IMR-90 (cell line): ENCODE data around the gene BCLAF1. TPM values are rescaled to one million over a fixed set of nuclear protein-coding genes. Genes with fewer than 3 reads are reported as not detected.

ENCODE experiments used
- ATAC-seq: fragments of 200-7000 bp; cut with Tn5 transposase; 2 replicates; pipeline ENCODE4 v1.9.1; 2020; ENCODE audit warnings: low read depth, mild to moderate bottlenecking, moderate library complexity
- BruUV-seq: library from RNA; stranded (reverse); fragments of 400-500 nt; replicated peaks from 2 replicates; lab custom pipeline; 2021; lab: Mats Ljungman, UMichigan
- CTCF ChIA-PET: fragments of 300-600 bp; formaldehyde crosslinking; extraction: SDS; loops from one replicate; lab custom pipeline; 2021; ENCODE audit warnings: antibody characterized with exemption; lab: Yijun Ruan, JAX
- POLR2A ChIA-PET: fragments of 300-600 bp; sonication (Branson Sonifier 250); formaldehyde crosslinking; loops from one replicate; lab custom pipeline; 2022; ENCODE audit warnings: antibody characterized with exemption; ENCODE audit not compliant: unreplicated experiment; lab: Charles Lee
- DNase-seq: peaks from one replicate; pipeline ENCODE4 v3.0.0; 2013
- H2AFZ ChIP-seq: replicated peaks from 2 replicates; pipeline ENCODE3; 2013; ENCODE audit warnings: low read length, mild to moderate bottlenecking; ENCODE audit not compliant: poor library complexity
- H2AK5ac ChIP-seq: 2 replicates; pipeline ENCODE4 v1.6.1; 2013; ENCODE audit warnings: low read depth, low read length, inconsistent platforms
- H2AK9ac ChIP-seq: replicated peaks from 2 replicates; pipeline ENCODE3; 2013; ENCODE audit warnings: mild to moderate bottlenecking, low read depth, low read length, moderate library complexity; ENCODE audit not compliant: poor library complexity
- H2BK120ac ChIP-seq: 2 replicates; pipeline ENCODE4 v1.6.1; 2013; ENCODE audit warnings: low read depth, low read length, inconsistent platforms
- H2BK15ac ChIP-seq: 3 replicates; pipeline ENCODE4 v1.6.1; 2013; ENCODE audit warnings: low read depth, low read length, inconsistent platforms
- H2BK20ac ChIP-seq: 2 replicates; pipeline ENCODE4 v1.6.1; 2013; ENCODE audit warnings: low read depth, mild to moderate bottlenecking, inconsistent platforms, low read length, moderate library complexity
- H2BK5ac ChIP-seq: 2 replicates; pipeline ENCODE4 v1.6.1; 2013; ENCODE audit warnings: mild to moderate bottlenecking, low read depth, low read length, inconsistent platforms; ENCODE audit not compliant: poor library complexity, severe bottlenecking
- H3K14ac ChIP-seq: replicated peaks from 2 replicates; pipeline ENCODE4 v1.6.1; 2013; ENCODE audit warnings: low read depth, low read length, inconsistent platforms
- H3K18ac ChIP-seq: 2 replicates; pipeline ENCODE4 v1.6.1; 2013; ENCODE audit warnings: low read depth, low read length, control low read depth
- H3K23ac ChIP-seq: 2 replicates; pipeline ENCODE4 v1.6.1; 2013; ENCODE audit warnings: low read depth, low read length, inconsistent platforms
- H3K27ac ChIP-seq: 2 replicates; pipeline ENCODE4 v1.5.1; 2013; ENCODE audit warnings: mild to moderate bottlenecking, control low read depth, low read length; ENCODE audit not compliant: insufficient read depth
- H3K27me3 ChIP-seq: 2 replicates; pipeline ENCODE4 v1.6.1; 2013; ENCODE audit warnings: low read length; ENCODE audit not compliant: control insufficient read depth, insufficient read depth
- H3K36me3 ChIP-seq: 2 replicates; pipeline ENCODE4 v1.6.1; 2013; ENCODE audit warnings: low read length, mixed read lengths; ENCODE audit not compliant: control insufficient read depth, insufficient read depth
- H3K4ac ChIP-seq: 2 replicates; pipeline ENCODE4 v1.6.1; 2013; ENCODE audit warnings: low read depth, low read length, inconsistent platforms
- H3K4me1 ChIP-seq: 2 replicates; pipeline ENCODE4 v1.6.1; 2013; ENCODE audit warnings: low read length, mixed read lengths; ENCODE audit not compliant: control insufficient read depth, insufficient read depth
- H3K4me2 ChIP-seq: 2 replicates; pipeline ENCODE4 v1.6.1; 2013; ENCODE audit warnings: low read depth, mild to moderate bottlenecking, control low read depth, low read length, moderate library complexity
- H3K4me3 ChIP-seq: 2 replicates; pipeline ENCODE4 v1.5.1; 2013; ENCODE audit warnings: low read depth, mild to moderate bottlenecking, control low read depth, low read length, moderate library complexity; ENCODE audit not compliant: insufficient read depth
- H3K56ac ChIP-seq: 2 replicates; pipeline ENCODE4 v1.6.1; 2013; ENCODE audit warnings: low read length, inconsistent platforms; ENCODE audit not compliant: insufficient read depth; ENCODE audit errors: extremely low read depth
- H3K79me1 ChIP-seq, 2 experiments: 2 replicates each; pipeline ENCODE4 v1.6.1; 2013; ENCODE audit warnings: low read length in 2 of 2, inconsistent platforms in 1 of 2, low read depth in 1 of 2
- H3K9ac ChIP-seq: 2 replicates; pipeline ENCODE4 v1.6.1; 2013; ENCODE audit warnings: low read depth, low read length, control low read depth
- H3K9me1 ChIP-seq: 2 replicates; pipeline ENCODE4 v1.6.1; 2013; ENCODE audit warnings: low read length, inconsistent platforms; ENCODE audit not compliant: insufficient read depth
- H3K9me3 ChIP-seq: 2 replicates; pipeline ENCODE4 v1.6.1; 2013; ENCODE audit warnings: low read length; ENCODE audit not compliant: control insufficient read depth, insufficient read depth
- H4K20me1 ChIP-seq: 2 replicates; pipeline ENCODE4 v1.6.1; 2013; ENCODE audit warnings: low read length, inconsistent platforms; ENCODE audit not compliant: insufficient read depth
- H4K5ac ChIP-seq: 2 replicates; pipeline ENCODE4 v1.6.1; 2013; ENCODE audit warnings: mild to moderate bottlenecking, low read depth, low read length, control low read depth
- H4K8ac ChIP-seq, 2 experiments: 2 replicates each; pipeline ENCODE4 v1.6.1; 2013; ENCODE audit warnings: low read depth in 2 of 2, low read length in 2 of 2, control low read depth in 1 of 2, inconsistent platforms in 1 of 2
- H4K91ac ChIP-seq: 2 replicates; pipeline ENCODE4 v1.6.1; 2013; ENCODE audit warnings: low read depth, low read length, inconsistent platforms; ENCODE audit not compliant: insufficient read depth
- BHLHE40 ChIP-seq: fragments of 150-350 bp; IDR thresholded peaks from 2 replicates; pipeline ENCODE4 v1.6.1; 2016; ENCODE audit warnings: mild to moderate bottlenecking, low read depth, low read length
- CEBPB ChIP-seq: IDR thresholded peaks from 2 replicates; pipeline ENCODE4 v1.6.1; 2012; ENCODE audit warnings: low read depth, low read length, improper control_type of control experiment
- CHD1 ChIP-seq: IDR thresholded peaks from 2 replicates; pipeline ENCODE4 v1.6.1; 2012; ENCODE audit warnings: low read depth, low read length, improper control_type of control experiment
- FOS ChIP-seq: fragments of 150-350 bp; IDR thresholded peaks from 2 replicates; pipeline ENCODE4 v1.6.1; 2016; ENCODE audit warnings: low read depth, low read length
- MAFK ChIP-seq: IDR thresholded peaks from 2 replicates; pipeline ENCODE4 v1.6.1; 2012; ENCODE audit warnings: low read depth, low read length, improper control_type of control experiment
- MAZ ChIP-seq: IDR thresholded peaks from 2 replicates; pipeline ENCODE4 v1.6.1; 2012; ENCODE audit warnings: low read depth, mild to moderate bottlenecking, low read length, improper control_type of control experiment, moderate library complexity, borderline replicate concordance
- MXI1 ChIP-seq: IDR thresholded peaks from 2 replicates; pipeline ENCODE4 v1.6.1; 2012; ENCODE audit warnings: low read depth, mild to moderate bottlenecking, low read length, moderate library complexity, borderline replicate concordance
- NFE2L2 ChIP-seq: fragments of 150-350 bp; IDR thresholded peaks from 2 replicates; pipeline ENCODE4 v1.6.1; 2016; ENCODE audit warnings: low read depth, mild to moderate bottlenecking, low read length
- POLR2A ChIP-seq: IDR thresholded peaks from 2 replicates; pipeline ENCODE4 v1.6.1; 2012; ENCODE audit warnings: mild to moderate bottlenecking, low read depth, low read length
- RAD21 ChIP-seq: IDR thresholded peaks from 2 replicates; pipeline ENCODE4 v1.6.1; 2012; ENCODE audit warnings: low read length, improper control_type of control experiment
- RCOR1 ChIP-seq: IDR thresholded peaks from 2 replicates; pipeline ENCODE4 v1.6.1; 2012; ENCODE audit warnings: mild to moderate bottlenecking, low read length, improper control_type of control experiment; ENCODE audit not compliant: insufficient replicate concordance
- RFX5 ChIP-seq: IDR thresholded peaks from 2 replicates; pipeline ENCODE4 v1.8.0; 2012; ENCODE audit warnings: low read depth, mild to moderate bottlenecking, low read length, moderate library complexity
- SMC3 ChIP-seq: fragments of 150-350 bp; IDR thresholded peaks from 2 replicates; pipeline ENCODE4 v1.6.1; 2016; ENCODE audit warnings: low read depth, mild to moderate bottlenecking, antibody characterized with exemption, low read length, moderate library complexity
- WGBS, 2 experiments: methylation state at CpG; one replicate each; pipeline versions ENCODE4 v1.1.5 to v1.1.7; 2013; ENCODE audit warnings: missing lambda C conversion rate in 2 of 2; ENCODE audit not compliant: insufficient read length in 1 of 2; ENCODE audit errors: extremely low coverage in 2 of 2; 5-methylcytosine and 5-hydroxymethylcytosine counted together
- dilution Hi-C: fragments of 300-500 bp; cut with HindIII; formaldehyde crosslinking; loops from one replicate; pipeline ENCODE4 v1.14.3; 2018; ENCODE audit warnings: low sequenced_read_pairs; ENCODE audit not compliant: unreplicated experiment
- in situ Hi-C: fragments of 300-500 bp; cut with MboI; formaldehyde crosslinking; loops from 3 replicates; pipeline ENCODE4 v1.14.3; 2019; ENCODE audit warnings: low sequenced_read_pairs, inconsistent platforms, mixed read lengths
- intact Hi-C: fragments of 100-400 bp; cut with micrococcal nuclease; formaldehyde crosslinking; loops from 2 replicates; pipeline ENCODE4 v1.10.0; 2022
- polyA plus RNA-seq, 3 experiments: library from polyadenylated mRNA; depleted of rRNA; stranded (reverse); fragments of >200 nt; gene quantifications; 2 replicates each; pipeline ENCODE4 v1.2.3, GENCODE V29; 2012; ENCODE audit warnings: low replicate concordance in 1 of 3
- total RNA-seq: library from RNA; depleted of rRNA; stranded (reverse); fragments of >200 nt; gene quantifications from 2 replicates; pipeline ENCODE4 v1.2.3, GENCODE V29; 2012
- TF ChIP-seq, protein P1 (sequence below): fragments of 150-350 bp; IDR thresholded peaks from 2 replicates; pipeline ENCODE4 v1.6.1; 2016; ENCODE audit warnings: low read depth, mild to moderate bottlenecking, low read length, moderate library complexity, borderline replicate concordance
- TF ChIP-seq, protein P2 (sequence below): conservative IDR thresholded peaks from 2 replicates; pipeline ENCODE4 v1.5.1; 2012; ENCODE audit warnings: mild to moderate bottlenecking, low read depth, low read length, improper control_type of control experiment
- TF ChIP-seq, protein P3 (sequence below): fragments of 150-350 bp; IDR thresholded peaks from 2 replicates; pipeline ENCODE4 v1.6.1; 2017; ENCODE audit warnings: mild to moderate bottlenecking, antibody characterized with exemption, low read length, low read depth

BCLAF1 gene
- total and polyA plus RNA-seq, 2 of the 4 experiments (the other 2 are of a cell fraction): 34.0 to 141 TPM

DNA sequence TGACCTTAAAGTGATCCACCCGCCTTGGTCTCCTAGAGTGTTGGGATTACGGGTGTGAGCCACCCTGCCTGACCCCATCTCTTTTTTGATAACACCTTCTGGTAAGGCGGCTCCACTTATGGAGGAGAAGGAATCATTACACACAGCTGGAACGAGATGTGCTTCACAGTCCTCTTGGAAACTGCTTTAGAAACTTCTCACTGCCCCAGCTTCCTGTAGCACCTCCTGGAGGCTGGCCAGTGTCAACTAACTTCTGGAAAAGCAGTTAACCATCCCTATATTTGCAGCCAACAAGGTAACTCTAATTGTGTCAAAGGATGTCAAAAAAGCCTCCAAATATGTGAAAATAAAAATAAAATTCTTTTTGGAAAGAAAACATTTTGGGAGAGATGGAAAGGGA is 48.8 kb upstream of the BCLAF1 start:
- Histone ChIP-seq H3K9ac (no peak overlapping the region), H2AFZ (no peak overlapping the region), H2BK15ac (no peak overlapping the region), H4K8ac (no peak overlapping the region), H3K4me2 (no peak overlapping the region), H3K27me3 (peaks cover 2% of the 10 kb centered on the region; the same call in 1 of the 2 replicates), H3K56ac (no peak overlapping the region), H3K18ac (no peak overlapping the region), H3K23ac (no peak overlapping the region), H4K91ac (no peak overlapping the region), H3K36me3 (no peaks in the 10 kb centered on the region), H3K4me3 (no peak overlapping the region), H3K9me3 (no peaks in the 10 kb centered on the region), H2AK5ac (no peak overlapping the region), H3K4me1 (peaks cover 3% of the 10 kb centered on the region; the same call in 1 of the 2 replicates), H4K5ac (no peak overlapping the region), H3K14ac (no peak overlapping the region), H2BK20ac (no peak overlapping the region), H3K4ac (no peak overlapping the region), H2BK120ac (no peak overlapping the region), H3K79me1 (no peaks in the 10 kb centered on the region), H3K27ac (no peak overlapping the region), H3K9me1 (no peaks in the 10 kb centered on the region), H2AK9ac (no peak overlapping the region), H4K20me1 (no peaks in the 10 kb centered on the region), H2BK5ac (no peak overlapping the region)
- WGBS, 2 experiments: no CpG with 5 or more reads among the region's 4 CpGs
- BruUV-seq: no TSS peak
- intact Hi-C loops (no loop called here), dilution Hi-C loops (no loop called here), in situ Hi-C loops (no loop called here)
- DNase-seq (no peak), ATAC-seq (no peak)
- ChIA-PET POLR2A (no interaction called here), CTCF (interaction anchor here (0.6 kb wide), 1 partner anchor 874 kb away, joined by 3 read pairs; no protein-coding TSS in a partner anchor)
- TF ChIP-seq, protein P1, sequence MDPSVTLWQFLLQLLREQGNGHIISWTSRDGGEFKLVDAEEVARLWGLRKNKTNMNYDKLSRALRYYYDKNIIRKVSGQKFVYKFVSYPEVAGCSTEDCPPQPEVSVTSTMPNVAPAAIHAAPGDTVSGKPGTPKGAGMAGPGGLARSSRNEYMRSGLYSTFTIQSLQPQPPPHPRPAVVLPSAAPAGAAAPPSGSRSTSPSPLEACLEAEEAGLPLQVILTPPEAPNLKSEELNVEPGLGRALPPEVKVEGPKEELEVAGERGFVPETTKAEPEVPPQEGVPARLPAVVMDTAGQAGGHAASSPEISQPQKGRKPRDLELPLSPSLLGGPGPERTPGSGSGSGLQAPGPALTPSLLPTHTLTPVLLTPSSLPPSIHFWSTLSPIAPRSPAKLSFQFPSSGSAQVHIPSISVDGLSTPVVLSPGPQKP: no peak
- no peak for TF ChIP-seq MXI1
- TF ChIP-seq, protein P2, sequence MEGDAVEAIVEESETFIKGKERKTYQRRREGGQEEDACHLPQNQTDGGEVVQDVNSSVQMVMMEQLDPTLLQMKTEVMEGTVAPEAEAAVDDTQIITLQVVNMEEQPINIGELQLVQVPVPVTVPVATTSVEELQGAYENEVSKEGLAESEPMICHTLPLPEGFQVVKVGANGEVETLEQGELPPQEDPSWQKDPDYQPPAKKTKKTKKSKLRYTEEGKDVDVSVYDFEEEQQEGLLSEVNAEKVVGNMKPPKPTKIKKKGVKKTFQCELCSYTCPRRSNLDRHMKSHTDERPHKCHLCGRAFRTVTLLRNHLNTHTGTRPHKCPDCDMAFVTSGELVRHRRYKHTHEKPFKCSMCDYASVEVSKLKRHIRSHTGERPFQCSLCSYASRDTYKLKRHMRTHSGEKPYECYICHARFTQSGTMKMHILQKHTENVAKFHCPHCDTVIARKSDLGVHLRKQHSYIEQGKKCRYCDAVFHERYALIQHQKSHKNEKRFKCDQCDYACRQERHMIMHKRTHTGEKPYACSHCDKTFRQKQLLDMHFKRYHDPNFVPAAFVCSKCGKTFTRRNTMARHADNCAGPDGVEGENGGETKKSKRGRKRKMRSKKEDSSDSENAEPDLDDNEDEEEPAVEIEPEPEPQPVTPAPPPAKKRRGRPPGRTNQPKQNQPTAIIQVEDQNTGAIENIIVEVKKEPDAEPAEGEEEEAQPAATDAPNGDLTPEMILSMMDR: no peak
- TF ChIP-seq RCOR1: no peak
- no peak for TF ChIP-seq RFX5
- TF ChIP-seq CHD1: no peak
- TF ChIP-seq, protein P3, sequence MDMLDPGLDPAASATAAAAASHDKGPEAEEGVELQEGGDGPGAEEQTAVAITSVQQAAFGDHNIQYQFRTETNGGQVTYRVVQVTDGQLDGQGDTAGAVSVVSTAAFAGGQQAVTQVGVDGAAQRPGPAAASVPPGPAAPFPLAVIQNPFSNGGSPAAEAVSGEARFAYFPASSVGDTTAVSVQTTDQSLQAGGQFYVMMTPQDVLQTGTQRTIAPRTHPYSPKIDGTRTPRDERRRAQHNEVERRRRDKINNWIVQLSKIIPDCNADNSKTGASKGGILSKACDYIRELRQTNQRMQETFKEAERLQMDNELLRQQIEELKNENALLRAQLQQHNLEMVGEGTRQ: no peak
- no peak for TF ChIP-seq BHLHE40
- TF ChIP-seq FOS: no peak
- no peak for TF ChIP-seq CEBPB
- TF ChIP-seq MAZ: no peak
- TF ChIP-seq NFE2L2: no peak
- no peak for TF ChIP-seq POLR2A
- no peak for TF ChIP-seq SMC3
- TF ChIP-seq RAD21: no peak
- no peak for TF ChIP-seq MAFK
